ENCODE results near the gene CADM2. TPM values are rescaled to one million over a fixed set of nuclear protein-coding genes. Genes with fewer than 3 reads are reported as not detected.

Gene CADM2
- total and polyA plus RNA-seq, 2 donors (not counting 3 experiments of a cell fraction or from before 2014, with no cell fraction given): not detected

DNA sequence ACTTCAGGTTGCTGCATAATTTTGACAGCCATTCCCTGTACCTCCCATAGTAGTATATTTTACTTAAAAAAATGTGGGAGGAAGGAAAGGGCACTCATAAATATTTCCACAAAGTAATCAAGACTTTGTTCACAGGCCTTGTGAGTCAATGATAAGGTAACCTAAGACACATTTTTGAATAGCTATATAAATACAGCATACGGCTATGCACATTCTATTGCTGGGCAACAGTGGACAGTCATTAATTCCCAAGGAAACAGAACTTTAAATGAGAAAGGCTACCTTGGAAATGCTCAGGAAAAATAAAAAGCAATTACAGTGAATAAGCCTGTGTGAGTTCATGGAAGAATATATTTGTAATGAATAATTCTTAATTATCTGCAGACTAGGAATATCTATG is 144.0 kb downstream of the CADM2 start:
- H2AFZ ChIP-seq (ENCODE audit: low read depth, low read length): no peak overlapping the region
- POLR2A ChIA-PET: no interaction called here
- H3K9me1 ChIP-seq (replicated peaks; ENCODE audit: control insufficient read depth, extremely low read depth, insufficient read depth, low read length): no peaks in the 10 kb centered on the region
- FAIRE-seq: no peak
- H3K4me3 ChIP-seq (replicated peaks in 1 of 3; ENCODE audit: insufficient read depth in 1 of 3, low read depth in 1 of 3, low read length in 3 of 3): no peak overlapping the region
- H3K79me2 ChIP-seq (ENCODE audit: control insufficient read depth, insufficient read depth, low read length): no peaks in the 10 kb centered on the region
- no peak overlapping the region for H3K27ac ChIP-seq (ENCODE audit: insufficient read depth, low read depth, low read length)
- H3K36me3 ChIP-seq (ENCODE audit: control insufficient read depth in 2 of 2, extremely low read depth in 1 of 2, insufficient read depth in 2 of 2, low read length in 2 of 2): no peaks in the 10 kb centered on the region
- H3K9me3 ChIP-seq (replicated peaks; ENCODE audit: control insufficient read depth, insufficient read depth, low read length): no peaks in the 10 kb centered on the region
- no peaks in the 10 kb centered on the region for H4K20me1 ChIP-seq (replicated peaks; ENCODE audit: control insufficient read depth, extremely low read depth, insufficient read depth, low read length)
- no peak overlapping the region for H3K9ac ChIP-seq (replicated peaks; ENCODE audit: extremely low read depth, insufficient read depth, low read length)
- TF ChIP-seq JUN (IDR thresholded peaks at IDR 0.05; ENCODE audit: borderline replicate concordance, insufficient read depth, insufficient read length, low read depth) (no peak), MYC (IDR thresholded peaks at IDR 0.05; ENCODE audit: low read depth, low read length) (no peak), MAX (IDR thresholded peaks at IDR 0.05; ENCODE audit: insufficient read depth, insufficient read length) (no peak), FOS (IDR thresholded peaks at IDR 0.05; ENCODE audit: borderline replicate concordance, insufficient read depth, low read length) (no peak), CTCF (IDR thresholded peaks at IDR 0.05; ENCODE audit: extremely low read depth in 1 of 2, insufficient read depth in 1 of 2, low read depth in 1 of 2, low read length in 2 of 2) (no peak), POLR2A (IDR thresholded peaks at IDR 0.05; ENCODE audit: low read depth, low read length) (no peak), POLR2AphosphoS5 (IDR thresholded peaks at IDR 0.05; ENCODE audit: insufficient read depth, low read depth, low read length) (no peak), EZH2 (IDR thresholded peaks at IDR 0.05; ENCODE audit: borderline replicate concordance, low read depth, low read length, severe bottlenecking) (no peak), GATA2 (IDR thresholded peaks at IDR 0.05; ENCODE audit: insufficient read depth, insufficient read length, low read depth, low read length) (no peak)
- CTCF ChIA-PET: no interaction called here
- H3K4me1 ChIP-seq (ENCODE audit: control insufficient read depth, extremely low read depth, insufficient read depth, low read length): no peaks in the 10 kb centered on the region
- DNase-seq (ENCODE audit: low read depth, low spot score): no peak
- BruUV-seq (replicated peaks): no TSS peak
- intact Hi-C loops (cut with micrococcal nuclease): no loop called here
- dilution Hi-C loops (cut with MboI; ENCODE audit: extremely low pct_ligation_motif_present, low sequenced_read_pairs): no loop called here
- H3K27me3 ChIP-seq (ENCODE audit: control insufficient read depth in 2 of 2, insufficient read depth in 2 of 2, low read length in 2 of 2): no peaks in the 10 kb centered on the region
- H3K4me2 ChIP-seq (ENCODE audit: insufficient read depth, low read length): no peak overlapping the region
